Kidney epithelial cell (primary cell): ENCODE measurements around the gene TYMP. TPM values are rescaled to one million over a fixed set of nuclear protein-coding genes. Genes with fewer than 3 reads are reported as not detected.

ENCODE experiments used
- DNase-seq: peaks from one replicate; pipeline ENCODE4 v3.0.0-alpha.2; 2010; ENCODE audit warnings: low read depth
- H3K27me3 ChIP-seq: 2 replicates; pipeline ENCODE4 v1.6.0; 2011; ENCODE audit warnings: low read length; ENCODE audit not compliant: control insufficient read depth, insufficient read depth
- H3K36me3 ChIP-seq: 2 replicates; pipeline ENCODE4 v1.5.1; 2011; ENCODE audit warnings: low read length; ENCODE audit not compliant: control insufficient read depth, insufficient read depth
- H3K4me3 ChIP-seq: 2 replicates; pipeline ENCODE4 v1.5.1; 2011; ENCODE audit warnings: low read depth, mild to moderate bottlenecking, control low read depth, low read length
- total RNA-seq: library from RNA; depleted of rRNA; stranded (reverse); fragments of >200 nt; gene quantifications from 2 replicates; pipeline ENCODE4 v1.2.3, GENCODE V29; 2015
- TF ChIP-seq, protein P1 (sequence below): IDR thresholded peaks from 2 replicates; pipeline ENCODE4 v1.5.1; 2011; ENCODE audit warnings: mild to moderate bottlenecking, moderate library complexity, low read length, control low read depth, inconsistent platforms; ENCODE audit not compliant: insufficient read depth, poor library complexity, severe bottlenecking

TYMP gene
- total RNA-seq, 1 donor from 2014 or later, result 53.1 TPM

DNA sequence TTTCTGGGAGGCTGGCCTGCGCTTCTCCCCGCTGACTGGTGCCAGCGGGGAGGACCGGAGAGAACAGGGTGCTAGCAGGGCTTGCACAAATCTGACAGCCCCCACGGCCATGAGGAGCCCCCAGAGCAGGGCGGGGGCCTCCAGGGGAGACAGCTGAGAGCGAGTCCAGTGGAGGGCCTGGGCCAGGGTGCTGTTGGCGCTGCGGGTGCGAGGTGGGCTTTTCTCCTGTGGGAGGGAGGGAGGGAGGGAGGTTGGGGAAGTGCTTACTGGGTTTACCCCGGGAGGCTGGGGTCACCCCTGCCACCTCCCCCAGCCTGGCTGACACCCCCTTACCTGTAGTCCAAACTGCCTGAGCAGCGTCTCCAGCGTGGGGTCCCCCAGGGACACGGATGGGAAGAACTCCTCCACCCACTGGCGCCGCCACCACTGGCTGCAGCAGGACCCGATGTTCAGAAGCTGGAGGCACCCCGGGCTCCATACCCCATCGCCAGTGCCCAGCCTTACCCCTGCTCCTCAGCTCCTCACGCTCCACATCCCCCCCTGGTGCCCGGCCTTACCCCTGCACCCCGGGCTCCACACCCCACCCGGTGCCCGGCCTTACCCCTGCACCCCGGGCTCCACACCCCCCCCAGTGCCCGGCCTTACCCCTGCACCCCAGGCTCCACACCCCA lies 26.2 kb downstream of the TYMP start:
- TF ChIP-seq, protein P1, sequence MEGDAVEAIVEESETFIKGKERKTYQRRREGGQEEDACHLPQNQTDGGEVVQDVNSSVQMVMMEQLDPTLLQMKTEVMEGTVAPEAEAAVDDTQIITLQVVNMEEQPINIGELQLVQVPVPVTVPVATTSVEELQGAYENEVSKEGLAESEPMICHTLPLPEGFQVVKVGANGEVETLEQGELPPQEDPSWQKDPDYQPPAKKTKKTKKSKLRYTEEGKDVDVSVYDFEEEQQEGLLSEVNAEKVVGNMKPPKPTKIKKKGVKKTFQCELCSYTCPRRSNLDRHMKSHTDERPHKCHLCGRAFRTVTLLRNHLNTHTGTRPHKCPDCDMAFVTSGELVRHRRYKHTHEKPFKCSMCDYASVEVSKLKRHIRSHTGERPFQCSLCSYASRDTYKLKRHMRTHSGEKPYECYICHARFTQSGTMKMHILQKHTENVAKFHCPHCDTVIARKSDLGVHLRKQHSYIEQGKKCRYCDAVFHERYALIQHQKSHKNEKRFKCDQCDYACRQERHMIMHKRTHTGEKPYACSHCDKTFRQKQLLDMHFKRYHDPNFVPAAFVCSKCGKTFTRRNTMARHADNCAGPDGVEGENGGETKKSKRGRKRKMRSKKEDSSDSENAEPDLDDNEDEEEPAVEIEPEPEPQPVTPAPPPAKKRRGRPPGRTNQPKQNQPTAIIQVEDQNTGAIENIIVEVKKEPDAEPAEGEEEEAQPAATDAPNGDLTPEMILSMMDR, result peak; percentile 7
- no peak for DNase-seq
- H3K36me3 ChIP-seq, result no peaks in the 10 kb centered on the region
- H3K27me3 ChIP-seq, result no peaks in the 10 kb centered on the region
- no peak overlapping the region for H3K4me3 ChIP-seq

DNA sequence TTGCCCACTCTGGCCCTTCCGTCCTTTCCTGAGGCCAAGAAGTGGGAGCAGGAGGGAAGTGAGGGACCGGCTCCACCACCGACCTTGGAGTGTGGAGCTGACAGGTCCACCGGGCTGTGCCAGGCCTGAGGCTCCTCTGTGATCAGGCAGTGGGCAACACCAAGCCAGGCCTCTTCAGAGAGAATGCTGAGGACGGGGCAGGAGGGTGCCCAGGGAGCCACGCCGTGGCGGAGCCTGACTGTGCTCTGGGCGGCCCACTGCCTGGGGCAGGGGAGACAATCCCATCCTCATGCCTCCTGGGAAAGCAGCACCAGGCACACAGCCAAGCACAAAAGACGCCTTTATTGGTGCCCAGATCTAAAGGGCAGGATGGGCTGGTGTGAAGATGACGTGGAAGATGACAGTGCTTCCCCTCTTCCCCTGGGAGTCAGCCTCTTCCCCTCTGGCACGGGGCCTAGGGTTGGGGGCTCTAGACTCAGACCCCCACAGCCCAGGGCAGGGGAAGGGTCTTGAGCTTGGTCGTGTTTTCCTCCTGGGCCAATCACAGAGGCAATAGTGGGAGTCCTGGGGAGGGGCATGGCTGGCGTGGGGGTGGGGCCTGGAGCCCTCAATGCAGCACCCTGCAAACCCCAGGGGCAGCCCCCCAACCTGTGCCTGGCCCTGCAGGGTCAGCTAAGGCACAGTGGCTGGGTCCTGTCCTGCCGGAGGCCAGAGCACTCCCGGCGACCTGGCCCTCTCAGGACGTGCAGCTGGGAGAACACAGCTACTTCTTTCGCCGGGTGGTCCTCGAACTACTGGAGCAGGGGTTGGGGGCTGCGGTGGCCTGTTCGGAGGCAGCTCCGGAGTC lies 27.0 kb downstream of the TYMP start:
- TF ChIP-seq, protein P1, result no peak
- DNase-seq, result no peak

DNA sequence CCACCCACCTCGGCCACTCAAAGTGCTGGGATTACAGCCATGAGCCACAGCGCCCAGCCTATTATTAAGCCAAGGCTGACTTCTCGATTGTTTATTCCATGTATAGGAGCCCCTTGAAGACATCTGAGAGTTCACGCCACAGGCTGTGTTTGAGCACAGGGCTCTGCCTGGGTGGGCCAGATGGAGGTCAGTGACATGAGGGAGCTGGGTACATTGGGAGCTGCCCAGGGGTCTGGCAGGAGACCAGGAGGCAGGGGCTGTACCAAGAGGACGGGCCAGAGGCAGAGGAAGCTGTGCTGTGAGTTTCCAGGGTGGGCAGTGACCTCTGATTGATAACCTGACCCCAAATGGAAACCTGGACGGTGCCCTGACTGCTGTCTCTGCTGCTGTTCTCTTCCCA lies 27.7 kb downstream of the TYMP start:
- no peaks in the 10 kb centered on the region for H3K27me3 ChIP-seq
- TF ChIP-seq, protein P1, result no peak
- no peak overlapping the region for H3K4me3 ChIP-seq
- no peaks in the 10 kb centered on the region for H3K36me3 ChIP-seq
- no peak for DNase-seq

More for the DNA sequence above, 27.0 kb downstream of the TYMP start:
- H3K4me3 ChIP-seq, result no peak overlapping the region
- H3K36me3 ChIP-seq, result no peaks in the 10 kb centered on the region
- no peaks in the 10 kb centered on the region for H3K27me3 ChIP-seq

DNA sequence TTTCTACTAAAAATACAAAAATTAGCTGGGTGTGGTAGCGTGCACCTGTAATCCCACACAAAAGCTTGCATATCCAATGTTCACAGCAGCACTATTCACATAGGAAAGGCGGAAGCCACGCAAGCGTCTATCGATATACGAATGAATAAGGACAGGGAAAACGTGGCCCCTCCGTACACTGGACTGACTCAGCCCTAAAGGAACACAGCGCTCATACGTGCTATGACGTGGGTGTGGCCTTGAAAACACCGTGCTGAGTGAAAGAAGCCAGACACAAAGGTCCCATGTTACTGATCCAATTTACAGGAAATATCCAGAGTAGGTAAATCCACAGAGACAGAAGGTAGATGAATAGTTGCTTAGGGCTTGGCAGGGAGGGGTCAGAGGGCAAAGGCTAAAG lies 29.4 kb downstream of the TYMP start:
- TF ChIP-seq, protein P1, result no peak
- H3K27me3 ChIP-seq, result no peaks in the 10 kb centered on the region
- H3K36me3 ChIP-seq, result no peaks in the 10 kb centered on the region
- no peak overlapping the region for H3K4me3 ChIP-seq
- no peak for DNase-seq

DNA sequence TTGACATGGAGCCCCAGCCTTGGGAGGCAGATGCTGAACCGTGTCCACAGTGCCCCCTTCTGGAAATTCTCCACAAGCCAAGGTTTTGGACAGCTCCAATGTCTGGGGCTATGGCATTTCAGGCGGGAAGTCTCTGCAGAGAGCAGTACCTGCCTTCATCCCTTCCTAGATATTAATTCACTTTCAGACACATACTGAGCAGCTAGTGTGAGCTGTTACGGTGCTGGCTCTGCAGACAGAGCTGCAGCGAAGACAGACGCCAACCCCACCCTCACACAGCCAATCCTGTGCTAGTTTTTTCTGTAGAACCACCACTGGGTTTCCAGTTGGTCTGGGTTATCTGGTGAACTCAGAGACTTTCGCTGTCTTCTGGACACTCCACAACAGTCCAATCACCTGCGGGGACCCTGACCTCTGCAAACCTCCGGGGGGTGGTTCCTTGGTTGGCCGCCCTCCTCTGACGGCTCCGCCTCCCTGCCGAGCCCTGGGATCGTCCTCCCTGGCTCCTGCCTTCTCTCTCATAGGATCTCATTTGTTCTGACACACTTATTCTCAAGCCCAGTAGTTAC lies 31.4 kb downstream of the TYMP start:
- TF ChIP-seq, protein P1, result peak; percentile 78
- no peaks in the 10 kb centered on the region for H3K27me3 ChIP-seq
- H3K36me3 ChIP-seq, result no peaks in the 10 kb centered on the region
- no peak overlapping the region for H3K4me3 ChIP-seq
- DNase-seq, result no peak
